ENCODE data around the gene RD3L.

DNA sequence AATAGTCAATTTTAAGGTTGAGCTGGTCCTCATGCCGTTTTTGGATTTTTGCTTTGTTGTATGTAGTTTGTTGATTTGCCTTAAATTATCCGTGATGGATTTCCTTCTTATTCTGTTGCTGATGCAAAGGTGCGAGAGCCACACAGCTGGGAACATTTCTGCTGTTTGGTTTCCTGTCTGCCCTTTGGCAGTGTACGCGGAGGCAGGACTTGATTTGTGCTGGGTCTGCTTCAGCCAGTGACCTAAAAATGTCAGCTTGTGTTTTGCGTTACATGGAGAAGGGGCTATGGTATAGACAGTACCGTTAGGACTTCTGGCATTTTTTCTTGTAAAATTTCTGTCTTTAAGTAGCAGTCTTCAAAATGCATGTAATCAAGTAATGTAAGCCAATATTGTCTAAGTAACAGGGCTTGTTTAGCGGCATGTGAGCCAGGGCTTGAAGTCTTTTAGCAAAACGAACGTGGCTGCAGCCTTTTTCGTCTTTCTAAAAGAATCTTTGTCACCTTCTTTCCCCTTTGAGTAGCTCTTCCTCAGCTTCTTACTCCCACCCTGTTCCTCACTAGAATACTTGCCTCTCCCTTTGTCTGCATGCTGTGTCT, 18.2 kb upstream of the RD3L start:
- no peak for TF ChIP-seq CTCF (IDR thresholded peaks at IDR 0.05; ENCODE audit: low read depth, low read length)
- no peak for TF ChIP-seq POLR2A (IDR thresholded peaks at IDR 0.05; ENCODE audit: extremely low read depth, insufficient read length)
- TF ChIP-seq MAX (IDR thresholded peaks at IDR 0.05; ENCODE audit: low read depth, low read length): no peak
- TF ChIP-seq MYC (IDR thresholded peaks at IDR 0.05; ENCODE audit: low read depth, low read length): no peak
